AG09309 (cell line): ENCODE data around the gene HARBI1.
"Not testable (repeated sequence)": the region's sequence is repeated elsewhere in the genome, so short reads cannot be mapped to it uniquely, and the experiment has no call there.

Experiments
- DNase-seq: peaks from one replicate; pipeline ENCODE4 v3.0.0-alpha.2; 2010; ENCODE audit warnings: low read depth
- H3K4me3 ChIP-seq: 2 replicates; pipeline ENCODE4 v1.5.1; 2011; ENCODE audit warnings: mild to moderate bottlenecking, low read depth, low read length, moderate library complexity; ENCODE audit not compliant: control insufficient read depth
- CTCF ChIP-seq: IDR thresholded peaks from 2 replicates; pipeline ENCODE4 v1.5.1; 2011; ENCODE audit warnings: mild to moderate bottlenecking, low read depth, low read length, inconsistent platforms; ENCODE audit not compliant: insufficient read depth, control insufficient read depth; ENCODE audit errors: missing control alignments

The HARBI1 gene

GRCh38 chr11:46593550-46594373, 23.3 kb downstream of the HARBI1 start, which contains the start of gene AMBRA1:
Gene AMBRA1, minus strand, starts transcription at chr11:46594023. Its CDS starts 45,643 bp downstream, at chr11:46548380.
- peak within 1 kb of the TSS; percentile 95 for H3K4me3 ChIP-seq
- no peak for TF ChIP-seq CTCF
- peak; percentile 74 for DNase-seq

GRCh38 chr11:46590740-46591605, 26.1 kb downstream of the HARBI1 start:
- TF ChIP-seq CTCF: no peak
- no peak overlapping the region for H3K4me3 ChIP-seq
- DNase-seq: no peak

- DNase-seq: no peak
- no peak overlapping the region for H3K4me3 ChIP-seq
- no peak for TF ChIP-seq CTCF
Measured at GRCh38 chr11:46588915-46589314, 28.1 kb downstream of the HARBI1 start.

GRCh38 chr11:46588131-46588530, 28.9 kb downstream of the HARBI1 start:
- no peak for DNase-seq
- H3K4me3 ChIP-seq: no peak overlapping the region
- no peak for TF ChIP-seq CTCF

GRCh38 chr11:46583513-46583912, 33.5 kb downstream of the HARBI1 start:
- H3K4me3 ChIP-seq, DNase-seq: not testable (repeated sequence)

- TF ChIP-seq CTCF: no peak
- DNase-seq: no peak
- H3K4me3 ChIP-seq: no peak overlapping the region
Measured at GRCh38 chr11:46582588-46582987, 34.4 kb downstream of the HARBI1 start.

GRCh38 chr11:46577058-46577457, 40.0 kb downstream of the HARBI1 start:
- no peak for DNase-seq
- no peak for TF ChIP-seq CTCF
- no peak overlapping the region for H3K4me3 ChIP-seq
